Neuronal stem cell (in vitro differentiated cells): ENCODE data around the gene CALHM2.
A peak's percentile ranks its signal among the peaks of the same experiment; 100 is the strongest.

Experiments
- DNase-seq: peaks from one replicate; pipeline ENCODE4 v3.0.0-alpha.2; 2013; ENCODE audit warnings: low spot score
- H2AFZ ChIP-seq: one replicate; pipeline ENCODE4 v1.6.1; 2013; ENCODE audit warnings: mild to moderate bottlenecking, low read length, inconsistent platforms
- H2AK5ac ChIP-seq: 2 replicates; pipeline ENCODE4 v1.6.1; 2013; ENCODE audit warnings: low read depth, mild to moderate bottlenecking, inconsistent platforms, low read length, moderate library complexity, mixed read lengths
- H2BK120ac ChIP-seq: 2 replicates; pipeline ENCODE4 v1.6.1; 2013; ENCODE audit warnings: low read depth, mild to moderate bottlenecking, inconsistent platforms, low read length, moderate library complexity, mixed read lengths
- H2BK12ac ChIP-seq: one replicate; pipeline ENCODE4 v1.6.1; 2013; ENCODE audit warnings: low read length, inconsistent platforms
- H2BK15ac ChIP-seq: 2 replicates; pipeline ENCODE4 v1.6.1; 2013; ENCODE audit warnings: mild to moderate bottlenecking, low read length, inconsistent platforms, mixed read lengths
- H2BK5ac ChIP-seq: one replicate; pipeline ENCODE4 v1.6.1; 2013; ENCODE audit warnings: inconsistent platforms, mild to moderate bottlenecking, low read length, moderate library complexity
- H3K14ac ChIP-seq: one replicate; pipeline ENCODE4 v1.6.1; 2013; ENCODE audit warnings: low read length, inconsistent platforms
- H3K18ac ChIP-seq: 2 replicates; pipeline ENCODE4 v1.6.1; 2013; ENCODE audit warnings: low read length, inconsistent platforms
- H3K23ac ChIP-seq: 2 replicates; pipeline ENCODE4 v1.6.1; 2013; ENCODE audit warnings: low read depth, mild to moderate bottlenecking, mixed read lengths, low read length, inconsistent platforms; ENCODE audit not compliant: poor library complexity
- H3K27ac ChIP-seq: replicated peaks from 3 replicates; pipeline ENCODE4 v1.5.1; 2013; ENCODE audit warnings: low read length, inconsistent platforms
- H3K27me3 ChIP-seq, 3 experiments: 2 replicates each; pipeline ENCODE4 v1.6.1; 2013; ENCODE audit warnings: low read length in 3 of 3, mild to moderate bottlenecking in 2 of 3, inconsistent platforms in 1 of 3, low read depth in 1 of 3, mixed read lengths in 1 of 3, moderate library complexity in 1 of 3; ENCODE audit not compliant: control insufficient read depth in 3 of 3, insufficient read depth in 3 of 3
- H3K36me3 ChIP-seq, 2 donors: replicated peaks in 1 of 2; 2 replicates each; pipeline ENCODE4 v1.6.1; 2013; ENCODE audit warnings: low read length in 2 of 2; ENCODE audit not compliant: control insufficient read depth in 2 of 2, insufficient read depth in 2 of 2
- H3K4ac ChIP-seq: 2 replicates; pipeline ENCODE4 v1.6.1; 2013; ENCODE audit warnings: inconsistent platforms, mild to moderate bottlenecking, low read length, moderate library complexity
- H3K4me1 ChIP-seq, 2 donors: 1 replicate in 1 of 2; 2 replicates in 1 of 2; pipeline ENCODE4 v1.6.1; 2013; ENCODE audit warnings: low read length in 2 of 2, low read depth in 1 of 2; ENCODE audit not compliant: control insufficient read depth in 2 of 2, insufficient read depth in 1 of 2
- H3K4me2 ChIP-seq: one replicate; pipeline ENCODE4 v1.6.1; 2013; ENCODE audit warnings: mild to moderate bottlenecking, low read length, inconsistent platforms; ENCODE audit not compliant: insufficient read depth, poor library complexity, severe bottlenecking
- H3K4me3 ChIP-seq, 2 donors: 2 replicates each; pipeline ENCODE4 v1.5.1; 2013; ENCODE audit warnings: low read length in 2 of 2, mild to moderate bottlenecking in 2 of 2, inconsistent platforms in 1 of 2, moderate library complexity in 1 of 2
- H3K79me1 ChIP-seq: one replicate; pipeline ENCODE4 v1.6.1; 2013; ENCODE audit warnings: low read depth, mild to moderate bottlenecking, inconsistent platforms, low read length, moderate library complexity
- H3K9ac ChIP-seq: one replicate; pipeline ENCODE4 v1.6.1; 2013; ENCODE audit warnings: mild to moderate bottlenecking, low read depth, low read length, inconsistent platforms; ENCODE audit not compliant: poor library complexity
- H3K9me3 ChIP-seq, 2 donors: replicated peaks in 1 of 2; 2 replicates each; pipeline versions ENCODE3 to v1.6.1; 2013; ENCODE audit warnings: low read length in 2 of 2, mild to moderate bottlenecking in 2 of 2, inconsistent platforms in 1 of 2, low read depth in 1 of 2, mixed read lengths in 1 of 2, moderate library complexity in 1 of 2; ENCODE audit not compliant: control insufficient read depth in 2 of 2, insufficient read depth in 1 of 2
- H4K8ac ChIP-seq: one replicate; pipeline ENCODE4 v1.6.1; 2013; ENCODE audit warnings: low read depth, mild to moderate bottlenecking, inconsistent platforms, low read length, moderate library complexity
- H4K91ac ChIP-seq: one replicate; pipeline ENCODE4 v1.6.1; 2013; ENCODE audit warnings: low read length, low read depth, mild to moderate bottlenecking, inconsistent platforms; ENCODE audit not compliant: poor library complexity
- WGBS, 2 donors: extraction: QIAGEN DNeasy Blood & Tissue Kit; methylation state at CpG; one replicate each; pipeline ENCODE4 v1.1.7; 2013; ENCODE audit warnings: missing lambda C conversion rate in 2 of 2, mixed read lengths in 1 of 2; ENCODE audit not compliant: insufficient read length in 2 of 2, insufficient replicate concordance in 1 of 2; ENCODE audit errors: extremely low coverage in 2 of 2; 5-methylcytosine and 5-hydroxymethylcytosine counted together

Gene CALHM2

DNA sequence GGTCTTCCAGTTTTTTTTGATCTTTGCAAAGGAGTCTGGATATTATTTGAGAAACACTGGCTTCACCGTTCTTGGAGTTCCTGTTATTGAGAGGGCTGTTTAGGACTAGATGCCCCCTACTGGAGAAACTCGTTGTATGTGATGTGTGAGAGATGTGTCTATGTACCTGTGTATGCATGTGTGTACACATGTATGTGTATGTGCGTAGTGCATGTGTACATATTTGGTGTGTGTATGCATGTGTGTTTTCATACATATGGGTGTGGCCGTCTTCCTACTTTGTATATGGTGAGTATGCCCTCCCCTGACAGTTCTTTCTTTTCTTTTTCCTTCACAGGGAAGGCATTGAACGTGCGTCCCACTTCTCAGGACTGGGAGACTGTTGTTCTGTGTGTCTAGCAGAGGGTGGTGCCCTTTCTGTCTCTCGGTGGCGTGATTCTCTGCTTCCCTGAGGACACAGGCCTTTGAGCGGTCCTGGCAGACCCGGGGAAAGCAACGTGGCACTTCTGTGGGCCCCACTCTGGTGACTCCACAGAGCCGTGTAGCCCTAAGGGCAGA lies 29.9 kb upstream of the CALHM2 start:
- peaks cover 1 to 4% of the 10 kb centered on the region in 2 donors for H3K4me1 ChIP-seq
- no peak overlapping the region for H3K23ac ChIP-seq
- H3K27ac ChIP-seq = no peak overlapping the region
- H2BK5ac ChIP-seq = no peak overlapping the region
- H3K9me3 ChIP-seq = no peaks in the 10 kb centered on the region
- no peak overlapping the region for H3K4ac ChIP-seq
- no peak overlapping the region for H2AFZ ChIP-seq
- no peak overlapping the region for H4K8ac ChIP-seq
- no peak overlapping the region for H3K4me3 ChIP-seq
- no peak overlapping the region for H2AK5ac ChIP-seq
- H3K27me3 ChIP-seq = peaks cover 0 to 15% (median 0%) of the 10 kb centered on the region in 3 experiments
- peak overlapping the region; percentile 61 for H3K9ac ChIP-seq
- no peak overlapping the region for H2BK15ac ChIP-seq
- H3K79me1 ChIP-seq = no peaks in the 10 kb centered on the region
- no peak overlapping the region for H3K4me2 ChIP-seq
- H2BK12ac ChIP-seq = no peak overlapping the region
- H3K14ac ChIP-seq = no peak overlapping the region
- H3K36me3 ChIP-seq = no peaks in the 10 kb centered on the region
- no peak overlapping the region for H3K18ac ChIP-seq
- no CpG with 5 or more reads among the region's 12 CpGs for WGBS, 2 donors
- H2BK120ac ChIP-seq = no peak overlapping the region
- no peak overlapping the region for H4K91ac ChIP-seq
- DNase-seq = no peak

DNA sequence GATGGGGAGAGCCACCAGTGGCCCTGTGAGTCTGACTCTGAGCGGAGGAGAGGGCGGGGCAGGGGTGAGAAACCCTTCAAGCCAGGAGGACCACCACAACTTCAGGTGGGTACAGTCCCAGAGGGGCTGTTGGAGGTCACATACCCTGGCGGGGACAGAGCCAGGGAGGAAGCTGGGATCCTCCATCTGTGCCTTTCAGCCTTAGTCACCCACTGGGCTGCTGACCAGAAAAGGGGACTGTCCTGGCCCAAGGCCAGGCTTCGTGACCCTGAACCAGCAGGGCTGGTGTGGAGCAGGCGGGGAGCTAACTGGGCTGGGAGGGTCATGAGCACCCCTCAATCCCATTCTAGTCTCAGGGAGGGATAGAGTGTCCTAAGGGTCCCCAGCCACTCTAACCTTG lies 28.4 kb upstream of the CALHM2 start:
- no peaks in the 10 kb centered on the region for H3K9me3 ChIP-seq
- H3K4me3 ChIP-seq = peak overlapping the region in 1 of 2 donors; percentile 36
- H3K23ac ChIP-seq = no peak overlapping the region
- no peak overlapping the region for H4K8ac ChIP-seq
- no peak overlapping the region for H3K27ac ChIP-seq
- peak overlapping the region; percentile 67 for H3K14ac ChIP-seq
- no peak overlapping the region for H3K4ac ChIP-seq
- no peaks in the 10 kb centered on the region for H3K79me1 ChIP-seq
- H2BK15ac ChIP-seq = no peak overlapping the region
- WGBS, 2 donors = no CpG with 5 or more reads among the region's 5 CpGs
- no peak overlapping the region for H3K4me2 ChIP-seq
- H3K9ac ChIP-seq = no peak overlapping the region
- peak overlapping the region; percentile 68 for H2AK5ac ChIP-seq
- DNase-seq = no peak
- H3K36me3 ChIP-seq = no peaks in the 10 kb centered on the region
- H3K4me1 ChIP-seq = peaks cover 4 to 8% of the 10 kb centered on the region in 2 donors
- no peak overlapping the region for H3K18ac ChIP-seq
- H2BK120ac ChIP-seq = no peak overlapping the region
- H3K27me3 ChIP-seq = peaks cover 0 to 21% (median 0%) of the 10 kb centered on the region in 3 experiments
- H2AFZ ChIP-seq = no peak overlapping the region
- no peak overlapping the region for H2BK12ac ChIP-seq
- no peak overlapping the region for H4K91ac ChIP-seq
- no peak overlapping the region for H2BK5ac ChIP-seq

DNA sequence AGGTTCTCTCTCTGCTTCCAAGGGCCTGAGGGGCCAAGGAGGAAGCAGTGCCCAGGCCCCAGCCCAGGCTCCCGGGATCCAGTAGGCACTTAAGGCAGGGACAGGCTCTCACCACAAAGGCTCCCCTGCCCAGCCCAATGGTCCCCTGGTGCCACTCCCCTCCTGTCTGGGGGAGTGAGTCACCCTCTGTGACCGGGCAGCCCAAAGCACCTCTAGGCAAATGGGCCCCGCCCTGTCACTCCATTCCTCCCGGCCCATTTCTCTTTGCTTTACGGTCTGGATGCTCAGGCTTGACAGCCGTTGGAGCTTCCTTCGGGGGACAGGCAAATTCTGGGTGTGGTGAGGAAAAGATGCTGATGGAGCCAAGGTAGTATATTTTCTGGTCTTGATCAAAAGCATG lies 27.0 kb upstream of the CALHM2 start, which contains the start of gene CALHM3:
Gene CALHM3, minus strand, starts transcription at position 106 of the 400 bp plus-strand sequence. CDS start 208 bp downstream, outside the sequence.
- Histone ChIP-seq H3K23ac (no peak within 1 kb of the TSS), H4K8ac (peak within 1 kb of the TSS; percentile 57), H3K36me3 (no peaks in the 10 kb centered on the region), H2AFZ (peak within 1 kb of the TSS; percentile 40), H3K27ac (no peak within 1 kb of the TSS), H3K9me3 (no peaks in the 10 kb centered on the region), H2AK5ac (no peak within 1 kb of the TSS), H3K18ac (peak within 1 kb of the TSS; percentile 77), H3K4me1 (peaks cover 4 to 8% of the 10 kb centered on the region in 2 donors), H2BK12ac (no peak within 1 kb of the TSS), H3K14ac (peak within 1 kb of the TSS; percentile 47), H3K79me1 (no peaks in the 10 kb centered on the region), H3K9ac (peak within 1 kb of the TSS; percentile 12), H3K4me2 (no peak within 1 kb of the TSS), H2BK15ac (peak within 1 kb of the TSS; percentile 56), H3K4me3 (no peak within 1 kb of the TSS), H4K91ac (peak within 1 kb of the TSS; percentile 94), H3K27me3 (peaks cover 0 to 21% (median 0%) of the 10 kb centered on the region in 3 experiments), H3K4ac (peak within 1 kb of the TSS; percentile 91), H2BK120ac (no peak within 1 kb of the TSS), H2BK5ac (peak within 1 kb of the TSS; percentile 77)
- DNase-seq = no peak
- no CpG with 5 or more reads among the region's 7 CpGs for WGBS, 2 donors

DNA sequence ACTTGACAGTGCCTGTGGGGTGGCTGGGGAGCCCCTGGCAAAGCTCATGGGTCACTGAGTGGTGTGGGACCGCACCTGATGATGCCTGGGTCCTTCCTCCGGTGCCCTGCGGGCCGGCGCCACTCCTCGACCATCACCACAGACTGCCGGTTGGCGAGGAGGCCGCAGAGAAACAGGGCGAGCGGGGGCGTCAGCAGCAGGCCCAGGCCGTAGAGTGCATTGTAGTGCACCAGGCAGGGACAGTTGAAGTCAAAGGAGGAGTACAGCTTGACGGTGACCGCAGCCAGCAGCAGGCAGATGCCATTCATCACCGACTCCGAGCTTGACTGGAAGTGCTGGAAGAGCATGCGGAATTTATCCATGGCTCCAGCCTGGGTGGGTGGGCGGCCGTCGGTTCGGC lies 26.5 kb upstream of the CALHM2 start:
- Histone ChIP-seq H3K36me3 (no peaks in the 10 kb centered on the region), H3K23ac (no peak overlapping the region), H3K4me2 (no peak overlapping the region), H2BK15ac (peak overlapping the region; percentile 56), H3K4me3 (no peak overlapping the region), H3K27me3 (peaks cover 0 to 21% (median 0%) of the 10 kb centered on the region in 3 experiments), H2BK12ac (no peak overlapping the region), H2AFZ (peak overlapping the region; percentile 40), H3K14ac (peak overlapping the region; percentile 47), H3K9ac (peak overlapping the region; percentile 12), H3K27ac (no peak overlapping the region), H3K79me1 (no peaks in the 10 kb centered on the region), H3K4me1 (peaks cover 4 to 8% of the 10 kb centered on the region in 2 donors), H2BK120ac (no peak overlapping the region), H3K18ac (peak overlapping the region; percentile 77), H4K91ac (peak overlapping the region; percentile 94), H3K4ac (peak overlapping the region; percentile 91), H3K9me3 (no peaks in the 10 kb centered on the region), H4K8ac (peak overlapping the region; percentile 57), H2AK5ac (no peak overlapping the region), H2BK5ac (peak overlapping the region; percentile 77)
- no CpG with 5 or more reads among the region's 22 CpGs for WGBS, 2 donors
- no peak for DNase-seq
